Middle frontal gyrus (tissue), 1 donor: ENCODE results near the gene SP6.
A peak's percentile ranks its signal among the peaks of the same experiment; 100 is the strongest.

Experiments
- DNase-seq: peaks from one replicate; pipeline ENCODE4 v3.0.0-alpha.2; 2015; ENCODE audit warnings: low spot score; ENCODE audit errors: extremely low spot score

SP6 gene

DNA sequence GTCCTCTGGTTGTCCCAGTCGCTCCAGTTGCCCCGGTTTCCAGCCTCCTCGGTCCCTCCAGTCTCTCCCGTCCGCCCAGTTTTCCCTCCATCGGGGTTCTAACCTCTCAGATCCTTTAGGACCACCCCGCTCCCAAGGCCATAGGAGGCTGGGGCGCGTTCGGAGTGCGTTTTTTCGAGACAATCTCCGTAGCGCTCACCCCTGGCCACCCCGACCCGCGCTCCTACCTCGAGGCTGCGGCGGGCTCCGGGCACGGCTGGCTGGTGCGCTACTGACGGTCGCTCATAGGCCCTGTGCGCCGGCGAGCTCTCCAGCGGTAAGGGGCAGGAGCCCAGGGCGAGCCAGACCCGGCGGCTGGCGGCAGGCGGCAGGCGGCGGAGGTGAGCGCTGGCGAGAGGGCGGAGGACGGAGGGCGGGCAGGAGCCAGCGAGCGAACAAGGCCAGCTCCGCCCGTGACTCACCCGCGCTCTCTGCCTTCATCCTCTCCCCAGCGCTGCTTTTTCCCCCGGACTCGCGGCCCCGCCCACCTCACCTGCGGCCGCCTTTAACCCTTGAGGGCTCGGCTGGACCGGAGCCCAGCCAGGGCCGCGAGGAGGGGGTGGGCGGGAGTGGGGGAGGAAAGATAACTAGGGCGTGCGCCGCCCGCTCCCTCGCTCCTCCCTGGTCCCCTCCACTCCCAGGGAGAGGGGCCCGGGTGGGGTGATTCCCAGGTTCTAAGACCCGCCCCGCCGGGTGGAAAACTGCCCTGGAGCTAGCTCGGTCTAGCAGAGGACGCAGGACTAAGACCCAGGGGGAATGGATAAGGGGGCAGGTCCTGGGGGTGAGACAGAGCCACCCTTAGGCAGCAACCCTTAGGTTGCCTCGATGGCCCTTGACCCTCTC, at the start of gene SP6:
Gene SP6, minus strand, starts transcription at position 472 of the 882 bp plus-strand sequence. CDS start 2,734 bp downstream, outside the sequence.
- DNase-seq = no peak

- DNase-seq = no peak
These were observed 48.7 kb upstream of the SP6 start for GRCh38 chr17:47899643-47900042.

GRCh38 chr17:47898241-47898640, 47.3 kb upstream of the SP6 start:
- no peak for DNase-seq

GRCh38 chr17:47897561-47897960, 46.6 kb upstream of the SP6 start:
- no peak for DNase-seq

DNA sequence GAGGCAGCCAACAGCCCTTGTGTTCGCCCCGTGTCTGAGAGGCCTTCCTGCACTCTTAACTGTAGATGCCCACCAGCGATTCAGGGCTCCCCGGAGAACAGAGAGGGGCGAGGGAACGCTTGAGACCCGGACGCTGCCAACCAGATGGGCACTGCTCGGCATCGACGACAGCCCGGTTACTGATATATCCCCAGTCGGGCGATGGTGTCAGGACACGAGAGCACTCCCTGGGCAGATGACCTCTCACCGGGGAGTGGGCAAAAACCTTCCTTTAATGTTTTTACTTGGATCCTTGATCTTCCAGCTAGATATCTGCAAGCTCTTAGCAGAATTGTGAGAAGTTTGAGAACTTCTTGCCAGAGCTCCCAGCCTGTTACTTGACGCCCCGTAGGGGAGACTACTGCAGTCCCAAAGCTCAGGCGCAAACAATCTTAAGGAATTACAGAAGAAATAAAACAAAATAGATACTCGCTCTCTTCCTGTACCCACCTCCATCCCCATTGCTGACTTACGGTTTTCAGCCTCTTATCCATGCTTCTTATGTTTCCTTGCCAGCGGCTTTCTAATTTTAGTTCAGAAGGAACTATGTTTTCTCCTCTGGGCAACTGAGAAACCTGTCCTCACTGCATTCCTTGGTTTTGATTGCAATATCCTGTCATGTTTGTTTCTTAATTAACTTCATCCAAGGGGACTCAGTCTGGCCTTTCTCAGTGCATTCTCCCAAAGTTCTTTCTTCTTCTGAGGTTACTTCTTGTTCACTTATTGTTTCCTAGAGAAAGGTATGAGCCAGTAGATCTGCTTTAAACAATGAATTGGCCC, 45.9 kb upstream of the SP6 start:
- DNase-seq = no peak

DNA sequence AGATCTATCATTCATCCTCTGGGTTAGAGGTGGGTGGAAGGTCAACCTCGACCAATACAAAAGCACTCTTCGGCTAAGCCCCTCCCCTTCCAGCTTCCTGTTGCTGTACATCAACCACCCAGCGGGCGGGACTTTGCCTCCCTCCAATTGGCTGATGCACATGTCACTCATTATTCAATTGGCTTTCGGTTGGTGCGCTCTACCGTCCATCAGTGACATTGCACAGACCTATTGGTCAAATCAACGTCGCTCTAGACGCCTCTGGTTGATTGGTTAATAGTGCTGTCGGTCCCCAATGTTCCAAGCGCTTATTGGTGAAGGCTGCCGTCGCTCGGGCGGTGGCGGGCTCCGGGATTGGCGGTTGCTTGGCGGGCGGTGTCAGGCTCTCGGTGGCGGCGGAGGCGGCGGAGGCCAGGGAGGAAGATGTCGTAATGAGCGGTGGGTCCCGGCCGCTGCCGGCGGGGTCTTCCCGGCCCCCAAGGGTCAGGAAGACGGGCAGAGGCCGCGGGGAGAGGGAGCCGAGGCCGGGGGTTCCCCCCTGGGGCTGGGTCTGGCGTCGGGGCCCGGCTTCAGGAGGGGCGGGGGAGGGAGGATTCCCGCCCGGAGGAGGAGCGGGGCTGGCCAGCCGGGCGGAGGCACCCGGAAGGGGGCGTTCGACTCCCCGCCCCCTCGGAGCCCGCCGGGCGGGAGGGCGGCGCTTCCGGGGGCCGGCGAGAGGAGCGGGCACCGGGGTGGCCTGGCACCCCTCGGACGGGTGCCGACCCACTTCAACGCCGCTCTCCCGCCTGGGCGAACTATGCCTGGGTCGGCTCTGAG, 45.1 kb upstream of the SP6 start, which contains the start of gene SP2:
Gene SP2, plus strand, starts transcription at position 381 of the 816 bp plus-strand sequence. Its CDS starts 51 bp downstream, at position 432.
- peak; percentile 99 for DNase-seq

DNA sequence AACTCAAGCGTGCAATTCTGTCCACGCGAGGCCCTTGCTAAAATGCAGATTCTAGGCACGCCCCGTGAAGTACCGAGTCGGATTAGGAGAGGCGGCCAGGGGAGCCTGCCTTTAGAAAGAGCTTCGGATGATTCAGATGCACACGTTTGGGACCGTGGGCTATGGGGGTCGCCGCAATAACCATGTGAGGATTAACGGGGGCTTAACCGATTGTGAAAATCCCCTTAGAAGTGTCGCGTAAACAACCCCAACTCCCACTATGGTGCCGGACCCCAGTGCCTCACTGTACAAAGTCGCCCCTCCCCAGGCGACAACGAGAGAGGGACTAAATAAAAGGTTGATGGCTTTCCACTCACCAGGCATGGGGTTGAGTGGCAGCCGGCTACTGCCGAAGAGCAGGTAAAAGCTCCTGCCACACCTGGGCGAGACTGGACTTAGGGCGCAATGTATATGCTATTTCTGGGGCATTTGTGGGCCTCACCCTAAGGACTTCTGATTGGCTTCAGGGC, 44.4 kb upstream of the SP6 start:
- no peak for DNase-seq

DNA sequence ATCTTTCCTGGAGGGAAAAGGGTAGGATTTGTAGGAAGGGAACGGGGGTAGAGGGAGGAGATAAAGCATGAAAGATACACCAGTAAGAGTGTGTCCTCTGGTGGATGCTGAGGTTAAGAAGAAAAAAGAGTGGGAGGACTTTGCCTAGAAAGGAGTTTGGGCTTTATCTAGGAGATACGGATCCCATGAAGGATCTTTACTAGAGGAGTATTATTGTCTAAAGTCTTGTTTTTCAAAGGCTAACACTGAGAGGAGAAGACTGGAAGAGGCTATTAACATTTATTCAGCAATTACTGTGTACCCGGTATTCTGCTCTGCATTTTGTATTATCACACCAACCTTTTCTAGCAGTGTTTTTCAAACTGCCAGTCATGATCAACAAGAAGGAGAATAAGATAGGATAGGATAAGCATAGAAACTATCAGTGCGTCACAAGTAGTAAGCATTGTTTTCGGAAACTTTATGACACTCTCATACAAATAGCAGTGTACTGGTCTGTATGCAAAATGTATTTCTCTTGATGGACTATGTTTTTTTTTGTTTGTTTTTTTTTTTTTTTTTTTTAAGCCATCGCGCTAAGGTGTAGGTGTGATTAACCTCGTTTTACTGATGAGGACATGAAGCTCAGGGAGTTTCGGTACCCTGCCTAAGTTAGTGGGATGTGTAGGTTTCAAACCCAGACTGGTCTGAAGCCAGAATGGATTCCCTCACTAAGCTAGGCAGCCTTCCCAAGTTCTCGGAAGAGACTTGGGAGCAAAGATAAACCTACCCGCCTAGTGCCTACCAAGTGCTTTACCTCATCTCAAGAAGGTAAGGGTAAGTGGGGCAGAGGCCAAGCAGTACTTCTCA, 43.8 kb upstream of the SP6 start:
- DNase-seq = no peak

DNA sequence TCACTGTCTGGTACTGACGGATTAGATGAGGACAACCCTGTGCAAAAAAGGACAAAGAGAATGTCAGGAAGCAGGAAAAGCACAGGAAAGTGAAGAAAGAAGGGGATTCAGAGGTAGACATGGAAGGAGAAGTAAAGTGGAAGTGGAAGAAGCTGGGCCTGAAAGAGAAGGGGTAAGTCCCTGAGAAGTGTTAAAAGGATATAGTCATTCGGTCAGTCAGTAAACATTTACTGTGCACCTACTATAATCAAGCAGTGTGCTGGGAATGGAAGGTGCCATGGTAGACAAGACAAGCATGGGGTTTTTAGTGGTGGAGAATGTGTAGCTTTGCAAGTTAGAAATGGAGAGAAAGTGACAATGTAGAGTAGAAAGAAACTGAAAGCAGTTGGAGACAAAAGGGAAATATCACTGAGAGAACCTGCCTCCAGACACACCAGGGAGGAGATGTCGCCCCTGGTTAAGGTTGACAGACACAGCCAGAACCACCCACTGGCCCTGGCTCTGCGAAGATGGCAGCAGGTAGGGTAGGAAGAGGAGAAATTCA, 40.7 kb upstream of the SP6 start:
- DNase-seq = no peak

GRCh38 chr17:47889734-47890529, 39.0 kb upstream of the SP6 start:
- DNase-seq = no peak

- DNase-seq = no peak
These were observed 37.3 kb upstream of the SP6 start for GRCh38 chr17:47888293-47888692.

- no peak for DNase-seq
These were observed 34.2 kb upstream of the SP6 start for GRCh38 chr17:47884905-47885730.

DNA sequence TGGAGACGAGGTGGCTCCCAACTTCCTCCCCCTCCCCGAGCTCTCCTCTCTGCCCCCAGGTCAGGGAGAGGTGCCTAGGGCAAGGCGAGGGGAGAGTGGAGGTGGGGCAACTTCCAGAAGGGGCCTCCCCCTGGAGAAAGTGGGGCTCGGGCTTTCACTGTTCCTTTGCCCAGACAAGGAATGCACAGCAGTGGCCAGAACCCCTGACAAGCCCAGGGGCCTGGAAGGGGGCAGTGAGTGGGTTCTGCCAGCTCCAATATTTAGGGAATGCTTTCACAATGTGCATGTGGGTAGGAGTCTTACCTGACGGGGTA, 33.4 kb upstream of the SP6 start:
- no peak for DNase-seq

DNA sequence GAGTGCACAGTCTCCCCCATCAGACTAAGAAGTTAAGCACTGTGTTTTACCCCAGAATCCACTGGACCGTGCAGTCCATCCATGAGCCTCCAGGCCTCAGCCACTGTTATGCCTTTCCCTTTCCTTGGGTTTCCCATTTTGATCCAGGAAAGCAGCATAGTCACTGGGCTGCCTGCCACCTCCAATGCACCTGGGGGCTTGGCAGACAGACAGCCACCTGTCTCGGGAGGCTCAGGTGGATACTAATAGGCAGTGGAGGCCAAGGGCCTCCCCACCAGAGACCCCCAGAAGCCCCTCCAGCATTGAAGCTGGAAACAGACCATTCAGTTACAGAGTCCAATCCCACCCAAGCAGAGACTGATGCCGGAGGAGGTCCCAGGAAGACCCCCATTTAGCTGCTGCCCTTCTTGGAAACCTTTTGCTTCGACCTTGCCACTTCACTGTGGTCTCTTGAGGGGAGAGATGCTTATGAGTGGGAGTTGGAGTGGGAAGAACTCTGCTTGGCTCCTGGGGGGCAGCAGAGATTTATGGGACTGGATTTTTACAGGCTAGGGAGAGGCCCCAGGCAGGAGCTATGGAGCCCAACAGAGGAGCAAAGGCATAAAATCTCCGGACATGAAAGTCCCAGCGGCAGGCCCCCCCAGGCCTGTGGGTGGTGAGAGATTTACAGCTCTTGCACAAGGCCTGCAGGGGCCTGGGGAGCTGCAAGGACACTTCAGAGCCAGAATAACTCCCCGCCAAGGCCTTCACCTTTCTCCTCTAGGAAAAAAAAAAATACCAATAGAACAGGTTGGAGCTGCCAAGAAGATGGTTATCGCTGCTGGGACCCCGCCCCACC, 32.8 kb upstream of the SP6 start:
- no peak for DNase-seq

GRCh38 chr17:47882695-47883588, 32.0 kb upstream of the SP6 start:
- DNase-seq = no peak

- no peak for DNase-seq
These were observed 31.3 kb upstream of the SP6 start for GRCh38 chr17:47882247-47882646.
